ENCODE data around the gene SMDT1.
"Not testable (repeated sequence)": the region's sequence is repeated elsewhere in the genome, so short reads cannot be mapped to it uniquely, and the experiment has no call there.

SMDT1 gene

DNA sequence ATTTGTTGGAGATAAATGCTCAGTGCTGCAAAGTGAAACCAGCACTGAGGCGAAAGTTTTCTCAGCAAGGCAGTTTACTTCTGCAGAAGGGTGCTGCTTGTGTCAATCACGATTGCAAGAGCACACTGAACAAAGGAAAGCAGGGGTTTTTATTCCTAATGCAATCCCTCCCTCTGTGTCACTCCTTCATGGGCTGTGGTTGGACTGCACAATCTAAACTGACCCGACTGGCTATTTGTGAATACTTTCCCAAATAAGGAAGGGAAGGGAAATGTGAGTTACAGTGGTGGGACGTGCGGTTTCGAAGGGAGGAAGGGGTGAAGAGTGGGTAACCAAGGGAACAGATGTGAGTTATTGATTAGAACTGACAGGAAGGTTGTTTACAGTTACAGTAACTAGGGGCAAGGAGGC lies 35.9 kb downstream of the SMDT1 start:
- DNase-seq, result not testable (repeated sequence)

DNA sequence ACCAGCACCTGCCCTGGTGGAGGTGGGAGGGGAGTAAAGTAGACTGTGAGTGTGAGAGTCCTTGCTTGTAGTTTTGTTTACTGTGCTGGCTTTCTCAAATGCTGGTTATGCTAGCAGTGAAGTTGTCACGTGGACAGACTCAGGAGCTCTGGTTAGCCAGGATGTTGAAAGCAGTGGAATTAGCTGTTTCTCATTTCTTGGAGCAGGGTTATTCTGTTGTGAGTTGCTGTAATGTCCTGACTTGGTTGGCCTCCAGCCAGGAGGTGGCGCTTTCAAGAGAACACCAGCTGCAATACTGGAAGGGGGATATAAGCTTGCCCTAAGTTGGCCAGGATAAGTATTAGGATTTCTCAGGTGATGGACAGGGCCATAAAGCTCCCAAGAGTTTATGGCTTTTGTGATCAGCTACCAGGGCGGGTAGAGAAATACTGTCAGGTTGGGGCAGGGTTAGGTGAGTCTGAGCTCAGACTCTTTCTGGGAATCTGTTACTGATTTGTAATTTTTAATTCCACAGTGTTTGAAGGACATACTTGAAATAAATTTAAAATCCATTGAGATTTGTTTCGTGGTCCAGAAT lies 37.4 kb downstream of the SMDT1 start:
- no peak for DNase-seq

DNA sequence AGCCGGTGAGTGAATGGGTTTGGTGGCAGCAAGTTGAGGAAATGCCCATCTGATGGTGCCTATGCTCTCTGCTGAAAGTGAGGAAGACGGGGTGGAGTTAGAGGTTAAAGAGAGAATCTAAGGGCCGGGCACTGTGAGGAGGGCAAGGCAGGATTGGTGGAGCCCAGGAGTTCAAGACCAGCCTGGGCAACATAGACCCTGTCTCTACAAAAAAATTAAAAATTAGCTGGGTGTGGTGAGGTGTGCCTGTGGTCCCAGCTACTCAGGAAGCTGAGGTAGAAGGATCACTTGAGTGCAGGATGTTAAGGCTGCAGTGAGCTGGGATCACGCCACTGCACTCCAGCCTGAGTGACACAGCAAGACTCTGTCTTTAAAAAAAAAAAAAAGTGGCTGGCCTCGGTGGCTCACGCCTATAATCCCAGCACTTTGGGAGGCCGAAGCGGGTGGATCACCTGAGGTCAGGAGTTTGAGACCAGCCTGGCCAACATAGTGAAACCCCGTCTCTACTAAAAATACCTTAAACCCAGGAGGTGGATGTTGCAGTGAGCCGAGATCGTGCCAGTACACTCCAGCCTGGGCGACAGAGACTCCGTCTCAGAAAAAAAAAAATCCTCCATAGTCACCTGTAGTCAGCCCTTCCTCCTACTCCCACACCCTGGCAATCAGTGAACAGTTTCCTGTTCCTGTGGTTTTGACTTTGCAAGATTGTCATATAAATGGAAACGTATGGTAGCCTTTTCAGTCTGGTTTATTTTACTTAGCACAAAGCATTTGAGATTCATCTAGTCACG lies 40.9 kb downstream of the SMDT1 start:
- DNase-seq, result not testable (repeated sequence)

DNA sequence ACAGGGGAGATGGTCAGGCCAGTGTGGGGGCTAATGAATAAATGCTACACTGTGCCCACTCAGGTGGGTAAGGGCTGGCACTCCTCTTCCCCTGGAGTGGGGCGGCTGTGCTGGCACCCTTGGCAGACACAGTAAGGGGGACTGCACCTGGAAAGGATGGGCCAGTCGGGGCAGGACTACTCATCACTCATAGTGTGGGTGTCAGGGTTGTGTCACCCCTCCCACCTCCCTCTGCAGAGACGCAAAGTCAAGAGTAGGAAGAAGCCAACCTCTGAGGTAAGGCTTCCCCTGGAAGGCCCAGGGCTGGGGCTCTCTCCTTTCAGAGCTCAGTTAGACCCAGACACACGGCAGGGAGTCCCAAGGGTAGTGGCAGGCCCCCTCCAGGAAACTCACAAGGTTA lies 44.0 kb downstream of the SMDT1 start:
- not testable (repeated sequence) for DNase-seq

DNA sequence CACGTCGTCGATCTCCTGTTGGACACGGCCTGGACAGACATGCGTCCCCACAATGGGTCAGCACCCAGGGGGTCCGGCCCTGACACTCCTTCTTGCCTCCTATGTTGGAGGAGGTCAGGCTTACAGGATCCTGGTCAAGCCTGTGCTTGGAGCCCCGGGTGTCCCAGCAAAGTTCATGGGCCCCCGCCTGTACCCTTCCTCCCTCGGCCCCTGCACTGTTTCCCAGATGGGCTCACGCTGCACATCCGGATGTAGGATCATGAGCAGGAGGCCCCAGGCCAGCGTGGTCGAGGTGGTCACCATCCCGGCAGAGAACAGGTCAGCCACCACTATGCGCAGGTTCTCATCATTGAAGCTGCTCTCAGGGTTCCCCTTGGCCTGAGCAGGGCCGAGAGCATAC lies 48.1 kb downstream of the SMDT1 start:
- DNase-seq, result no peak

DNA sequence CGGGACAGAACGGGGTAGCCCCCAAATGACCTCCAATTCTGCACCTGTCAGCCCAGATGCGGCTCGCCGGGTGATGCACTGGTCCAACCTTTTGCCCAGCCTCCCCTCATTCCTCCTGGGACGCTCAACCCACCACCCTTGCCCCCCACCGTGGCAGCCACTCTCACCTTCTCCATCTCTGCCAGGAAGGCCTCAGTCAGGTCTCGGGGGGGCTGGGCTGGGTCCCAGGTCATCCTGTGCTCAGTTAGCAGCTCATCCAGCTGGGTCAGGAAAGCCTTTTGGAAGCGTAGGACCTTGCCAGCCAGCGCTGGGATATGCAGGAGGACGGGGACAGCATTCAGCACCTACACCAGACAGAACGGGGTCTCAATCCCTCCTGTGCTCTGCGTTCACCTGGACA lies 48.5 kb downstream of the SMDT1 start:
- DNase-seq, result not testable (repeated sequence)

DNA sequence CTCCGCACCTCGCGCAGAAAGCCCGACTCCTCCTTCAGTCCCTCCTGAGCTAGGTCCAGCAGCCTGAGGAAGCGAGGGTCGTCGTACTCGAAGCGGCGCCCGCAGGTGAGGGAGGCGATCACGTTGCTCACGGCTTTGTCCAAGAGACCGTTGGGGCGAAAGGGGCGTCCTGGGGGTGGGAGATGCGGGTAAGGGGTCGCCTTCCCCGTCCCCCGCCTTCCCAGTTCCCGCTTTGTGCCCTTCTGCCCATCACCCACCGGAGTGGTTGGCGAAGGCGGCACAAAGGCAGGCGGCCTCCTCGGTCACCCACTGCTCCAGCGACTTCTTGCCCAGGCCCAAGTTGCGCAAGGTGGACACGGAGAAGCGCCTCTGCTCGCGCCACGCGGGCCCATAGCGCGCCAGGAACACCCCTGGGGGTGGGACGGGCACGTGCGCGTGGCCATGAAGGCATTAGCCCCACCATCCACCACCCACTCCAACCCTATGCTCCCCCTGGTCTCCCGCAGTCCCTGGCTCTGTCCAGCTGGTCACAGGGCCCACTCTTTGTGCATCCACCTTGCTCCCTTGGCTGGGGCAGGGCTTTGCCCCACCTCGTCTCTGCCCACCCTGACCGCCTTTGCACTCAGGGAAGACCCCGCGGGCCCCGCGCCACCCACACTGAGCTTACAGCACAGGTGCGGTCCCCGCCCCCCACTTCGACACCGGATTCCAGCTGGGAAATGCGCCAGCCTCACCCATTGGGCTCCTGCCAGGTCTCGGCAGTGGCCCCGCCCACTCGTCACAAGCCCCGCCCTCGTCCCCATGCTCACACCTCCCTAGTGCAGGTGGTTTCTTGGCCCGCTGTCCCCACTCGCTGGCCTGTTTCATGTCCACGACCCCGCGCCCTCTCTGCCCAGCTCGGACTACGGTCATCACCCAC lies 49.5 kb downstream of the SMDT1 start:
- DNase-seq, result peak; percentile 68

DNA sequence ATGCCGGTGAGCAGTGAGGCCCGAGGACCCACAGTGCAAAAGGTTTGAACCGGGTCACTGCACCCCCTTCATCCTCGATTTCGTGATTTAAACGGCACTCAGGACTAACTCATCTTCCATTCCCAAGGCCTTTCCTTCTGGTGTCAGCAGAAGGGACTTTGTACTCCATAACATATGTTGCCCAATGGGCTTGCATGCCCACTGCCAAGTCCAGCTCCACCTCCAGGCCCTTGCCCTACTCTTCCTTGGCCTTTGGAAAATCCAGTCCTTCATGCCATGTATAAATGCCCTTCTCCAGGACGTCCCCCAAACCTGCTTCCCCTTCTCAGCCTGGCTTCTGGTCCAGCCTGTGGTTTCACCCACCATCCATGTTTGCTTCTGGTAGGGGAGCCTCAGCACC lies 50.7 kb downstream of the SMDT1 start:
- not testable (repeated sequence) for DNase-seq

DNA sequence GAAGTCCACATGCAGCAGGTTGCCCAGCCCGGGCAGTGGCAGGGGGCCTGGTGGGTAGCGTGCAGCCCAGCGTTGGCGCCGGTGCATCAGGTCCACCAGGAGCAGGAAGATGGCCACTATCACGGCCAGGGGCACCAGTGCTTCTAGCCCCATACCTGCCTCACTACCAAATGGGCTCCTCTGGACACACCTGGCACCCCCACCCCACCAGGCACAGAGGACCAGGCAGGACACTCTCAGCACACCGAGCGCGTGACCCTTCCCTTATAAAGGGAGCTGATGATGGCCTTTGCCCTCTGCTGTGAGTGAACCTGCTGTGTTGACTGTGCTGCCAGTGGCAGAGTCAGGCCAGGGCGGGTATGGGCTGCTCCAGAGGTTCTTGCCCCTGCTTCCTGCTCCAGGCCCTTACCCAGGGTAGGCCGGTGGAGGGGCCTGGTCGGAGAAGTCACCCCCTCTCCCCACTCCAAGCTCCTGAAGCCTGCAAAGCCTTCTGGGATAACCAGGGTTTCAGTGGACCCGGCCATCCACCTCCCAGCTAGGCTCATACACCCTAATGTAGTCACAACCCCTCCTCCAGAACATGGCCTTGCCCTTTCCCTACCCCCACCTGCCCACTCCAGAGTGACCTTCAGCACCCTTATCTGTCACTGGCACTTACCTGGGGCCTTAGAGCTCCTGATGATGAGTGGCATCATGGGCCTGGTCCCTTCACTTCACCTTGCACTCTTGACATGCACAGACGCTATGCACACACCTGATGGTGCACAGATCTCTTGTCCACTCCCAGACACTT lies 51.3 kb downstream of the SMDT1 start, which contains the start of gene CYP2D6:
CYP2D6 (minus strand) TSS at position 172 of the 793 bp plus-strand sequence; CDS start at position 153, 19 bp downstream.
- not testable (repeated sequence) for DNase-seq

DNA sequence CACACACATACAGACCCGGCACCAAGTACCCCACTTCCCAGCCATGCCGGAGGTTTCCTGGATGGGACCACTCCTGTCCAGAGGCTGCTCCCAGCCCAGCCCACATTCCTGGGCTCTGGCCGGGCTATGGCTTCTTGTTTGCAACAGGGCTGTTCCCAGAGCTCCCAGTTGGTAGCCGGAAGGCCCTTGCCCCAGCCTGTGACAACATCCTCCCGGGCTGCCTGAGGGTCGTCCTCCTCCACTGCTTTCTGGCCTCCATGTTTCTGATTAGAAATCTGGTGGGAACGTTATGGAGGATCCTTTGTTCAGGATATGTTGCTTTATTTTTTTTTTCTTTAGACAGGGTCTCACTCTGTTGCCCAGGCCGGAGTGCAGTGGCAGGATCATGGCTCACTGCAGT lies 52.1 kb downstream of the SMDT1 start:
- no peak for DNase-seq

DNA sequence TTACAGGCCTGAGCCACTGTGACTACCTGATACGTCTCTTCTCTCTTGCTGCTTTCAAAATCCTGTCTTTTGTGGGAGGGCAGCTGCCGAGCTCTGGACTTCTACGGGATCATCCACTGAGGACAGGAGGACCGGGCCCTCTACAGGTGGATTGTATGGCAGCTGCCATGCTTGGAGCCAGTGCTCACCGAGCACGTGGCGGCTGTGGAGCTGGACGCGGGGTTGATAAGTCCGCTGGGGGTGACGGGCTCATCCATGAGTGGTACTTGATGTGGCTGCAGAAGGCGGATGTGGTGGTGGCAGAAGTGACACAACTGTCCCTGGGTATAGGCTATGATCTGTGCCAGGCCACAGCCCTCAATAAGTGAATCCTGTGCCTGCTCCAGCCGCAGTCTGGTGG lies 53.0 kb downstream of the SMDT1 start:
- no peak for DNase-seq
